ENCODE results near the gene RPLP2.

Gene RPLP2

DNA sequence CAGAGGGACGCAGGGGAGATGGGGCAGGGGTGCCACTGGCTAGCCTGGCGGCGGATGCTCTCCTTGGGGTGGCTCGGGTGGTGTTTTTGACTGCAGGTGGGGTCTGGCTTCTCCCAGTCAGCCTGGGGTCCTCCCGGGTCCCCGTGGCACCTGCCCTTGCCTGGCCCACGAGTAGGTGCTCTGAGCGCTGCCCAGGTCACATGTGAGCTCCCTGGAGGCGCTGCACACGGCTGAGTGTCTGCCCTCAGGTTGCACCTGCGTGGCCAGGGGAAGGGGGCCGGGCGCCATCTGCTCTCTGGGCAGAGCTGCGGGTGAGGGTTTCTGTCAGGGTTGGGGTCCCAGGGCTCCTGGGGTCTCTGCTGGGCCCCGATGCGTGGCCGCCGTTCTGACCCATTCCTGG is 38.1 kb downstream of the RPLP2 start:
- no peak overlapping the region for H3K4me3 ChIP-seq (ENCODE audit: low read depth, low read length)
- TF ChIP-seq, protein P1, sequence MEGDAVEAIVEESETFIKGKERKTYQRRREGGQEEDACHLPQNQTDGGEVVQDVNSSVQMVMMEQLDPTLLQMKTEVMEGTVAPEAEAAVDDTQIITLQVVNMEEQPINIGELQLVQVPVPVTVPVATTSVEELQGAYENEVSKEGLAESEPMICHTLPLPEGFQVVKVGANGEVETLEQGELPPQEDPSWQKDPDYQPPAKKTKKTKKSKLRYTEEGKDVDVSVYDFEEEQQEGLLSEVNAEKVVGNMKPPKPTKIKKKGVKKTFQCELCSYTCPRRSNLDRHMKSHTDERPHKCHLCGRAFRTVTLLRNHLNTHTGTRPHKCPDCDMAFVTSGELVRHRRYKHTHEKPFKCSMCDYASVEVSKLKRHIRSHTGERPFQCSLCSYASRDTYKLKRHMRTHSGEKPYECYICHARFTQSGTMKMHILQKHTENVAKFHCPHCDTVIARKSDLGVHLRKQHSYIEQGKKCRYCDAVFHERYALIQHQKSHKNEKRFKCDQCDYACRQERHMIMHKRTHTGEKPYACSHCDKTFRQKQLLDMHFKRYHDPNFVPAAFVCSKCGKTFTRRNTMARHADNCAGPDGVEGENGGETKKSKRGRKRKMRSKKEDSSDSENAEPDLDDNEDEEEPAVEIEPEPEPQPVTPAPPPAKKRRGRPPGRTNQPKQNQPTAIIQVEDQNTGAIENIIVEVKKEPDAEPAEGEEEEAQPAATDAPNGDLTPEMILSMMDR (IDR thresholded peaks at IDR 0.05; ENCODE audit: low read depth, low read length) = no peak

DNA sequence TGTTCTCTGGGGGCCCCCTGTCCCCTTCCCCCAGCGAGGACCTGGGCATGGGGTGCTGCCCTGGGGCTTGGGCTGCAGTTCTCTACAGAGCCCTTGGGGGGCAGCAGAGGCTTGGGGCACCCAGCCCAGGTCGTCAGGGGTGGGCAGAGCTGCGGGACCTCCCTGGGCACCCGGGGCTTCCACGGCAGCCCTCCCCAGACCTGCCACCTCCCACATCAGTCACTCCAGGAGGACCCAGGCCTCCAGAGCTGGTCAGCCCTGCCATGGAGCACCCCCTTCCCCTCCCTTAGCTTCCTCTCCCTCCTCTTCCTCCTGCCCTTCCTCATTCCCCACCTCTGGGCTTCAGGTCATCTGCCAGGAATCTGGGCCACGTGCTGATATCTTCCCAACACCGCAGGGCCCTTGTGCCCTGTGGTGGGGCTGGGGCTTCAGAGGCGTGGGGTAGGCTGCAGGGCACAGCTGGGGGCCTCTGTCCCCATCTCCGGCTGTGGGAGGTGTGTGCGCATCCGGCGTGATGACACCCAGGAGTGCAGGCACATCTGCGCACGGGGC is 38.7 kb downstream of the RPLP2 start:
- H3K4me3 ChIP-seq (ENCODE audit: low read depth, low read length) = no peak overlapping the region
- TF ChIP-seq, protein P1 (IDR thresholded peaks at IDR 0.05; ENCODE audit: low read depth, low read length) = peak; percentile 92

DNA sequence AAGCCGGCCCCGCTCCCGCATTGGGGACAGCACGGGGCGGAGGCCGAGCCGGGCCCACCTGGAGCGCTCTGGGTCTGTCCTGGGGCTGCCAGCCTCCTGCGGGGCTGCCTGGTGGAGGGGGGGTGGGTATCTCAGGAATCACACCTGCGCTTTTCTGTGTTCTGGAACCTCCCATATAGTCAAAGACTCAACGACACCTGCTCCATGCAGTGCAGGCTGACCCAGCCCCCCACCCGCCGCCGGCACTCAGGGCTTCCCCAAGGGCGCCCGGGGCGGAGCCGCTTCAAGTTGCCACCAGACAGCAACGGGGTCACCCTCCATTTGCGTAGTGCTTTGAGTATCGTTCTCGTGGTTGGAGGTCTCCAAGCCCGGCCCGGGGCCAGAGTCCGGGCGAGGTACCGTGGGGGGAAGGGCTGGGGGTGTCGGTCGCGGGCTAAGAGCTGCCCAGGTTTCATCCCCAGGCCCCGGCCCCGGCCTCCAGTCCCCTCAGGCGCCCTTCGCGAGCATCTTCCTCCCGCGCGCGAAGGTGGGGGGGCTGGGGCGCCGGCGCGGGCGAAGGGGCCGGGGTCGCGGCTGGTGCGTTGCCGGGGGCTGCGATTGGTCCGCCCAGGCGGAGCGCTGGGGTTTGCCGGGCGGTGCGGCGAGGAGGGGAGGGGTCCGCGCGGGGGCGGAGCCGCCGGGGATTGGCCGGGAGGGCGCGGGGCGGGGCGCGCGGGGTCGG is 39.5 kb downstream of the RPLP2 start:
- H3K4me3 ChIP-seq (ENCODE audit: low read depth, low read length) = peak overlapping the region; percentile 40
- TF ChIP-seq, protein P1 (IDR thresholded peaks at IDR 0.05; ENCODE audit: low read depth, low read length) = no peak

DNA sequence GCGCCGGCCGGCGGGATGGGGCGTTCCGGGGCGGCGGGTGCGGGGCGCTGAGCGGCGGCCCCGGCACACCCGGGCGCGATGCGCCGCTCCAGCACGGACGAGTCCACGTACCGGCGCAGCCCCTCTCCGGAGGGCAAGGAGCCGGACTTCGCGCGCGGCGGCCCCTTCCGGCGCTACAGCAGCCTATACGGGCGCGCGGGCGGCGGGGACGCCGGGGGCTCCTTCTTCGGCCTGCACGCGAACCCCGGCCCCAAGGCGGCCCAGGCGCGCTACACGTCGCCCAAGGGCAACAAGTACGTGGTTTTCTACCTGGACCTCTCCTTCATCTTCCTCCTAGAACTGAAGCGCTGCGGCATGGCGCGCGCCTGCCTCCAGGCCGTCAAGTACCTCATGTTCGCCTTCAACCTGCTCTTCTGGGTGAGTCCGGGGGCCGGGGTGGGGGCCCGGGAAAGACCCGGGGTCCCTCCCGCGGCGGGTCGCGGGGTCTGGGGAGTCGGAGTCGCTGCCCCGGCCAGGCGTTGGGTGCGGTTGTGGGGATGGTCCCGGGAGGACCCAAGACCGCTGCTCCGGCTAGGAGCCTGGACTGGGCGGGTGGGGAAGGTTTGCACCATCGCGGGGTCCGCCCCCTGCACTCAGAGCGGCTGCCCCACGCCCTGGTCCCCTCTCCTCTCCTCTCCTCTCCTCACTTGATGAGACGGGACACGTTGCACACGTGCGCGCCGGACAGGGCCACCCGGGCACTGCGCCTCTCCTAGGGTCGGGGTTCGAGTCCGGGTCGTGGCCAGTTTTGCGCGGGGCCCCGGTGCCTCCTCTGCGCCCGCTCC is 40.4 kb downstream of the RPLP2 start:
- peak overlapping the region; percentile 9; the same call in 1 of the 2 replicates for H3K4me3 ChIP-seq (ENCODE audit: low read depth, low read length)
- TF ChIP-seq, protein P1 (IDR thresholded peaks at IDR 0.05; ENCODE audit: low read depth, low read length) = no peak

DNA sequence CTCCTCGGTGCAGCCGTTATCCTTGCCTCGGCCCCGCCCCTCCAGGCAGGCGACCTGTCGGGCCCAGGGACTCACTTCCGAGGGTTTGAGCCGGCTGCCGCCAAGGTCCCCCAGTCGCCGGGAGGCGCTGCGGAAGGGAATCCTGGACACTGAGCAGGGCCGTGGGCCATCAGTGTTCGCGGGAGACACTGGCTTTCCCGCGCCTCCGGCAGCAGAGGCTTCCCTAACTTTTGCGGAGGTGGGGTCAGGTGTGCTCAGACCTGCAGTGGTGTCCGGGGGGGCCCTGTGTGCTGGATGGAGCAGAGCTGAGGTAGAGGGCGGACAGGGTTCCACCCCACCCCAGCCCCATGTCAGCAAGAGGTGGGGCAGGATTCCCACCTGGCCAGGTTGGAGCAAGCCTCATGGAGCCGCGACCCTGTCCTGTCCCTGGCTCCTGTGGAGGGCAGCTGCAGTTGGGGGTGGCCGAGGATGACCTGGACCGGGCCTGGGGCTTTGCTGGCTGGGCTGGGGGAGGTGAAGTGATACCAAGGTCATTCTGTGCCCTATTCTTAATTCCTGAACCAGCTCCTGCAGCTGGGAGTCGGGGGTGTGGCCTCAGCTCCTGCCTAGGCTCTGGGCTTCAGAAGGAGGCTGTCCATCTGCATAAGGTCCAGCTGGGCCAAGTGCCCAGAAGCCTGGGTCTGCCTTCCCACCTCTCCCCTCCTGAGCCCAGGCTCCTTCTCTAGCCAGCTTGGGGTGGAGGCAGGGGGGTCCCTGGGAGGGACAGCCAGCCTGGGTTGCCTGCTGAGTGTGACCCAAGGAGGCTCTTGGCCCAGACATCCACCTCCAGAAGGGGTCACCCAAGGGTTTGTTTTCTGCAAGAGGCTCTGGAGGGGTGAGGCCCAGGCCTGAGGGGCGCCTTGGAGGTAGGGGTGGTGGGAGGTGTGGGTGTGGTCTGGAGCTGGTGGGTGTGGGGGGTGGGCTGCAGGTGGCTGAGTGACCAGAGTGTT is 41.3 kb downstream of the RPLP2 start:
- H3K4me3 ChIP-seq (ENCODE audit: low read depth, low read length) = no peak overlapping the region
- TF ChIP-seq, protein P1 (IDR thresholded peaks at IDR 0.05; ENCODE audit: low read depth, low read length) = no peak

DNA sequence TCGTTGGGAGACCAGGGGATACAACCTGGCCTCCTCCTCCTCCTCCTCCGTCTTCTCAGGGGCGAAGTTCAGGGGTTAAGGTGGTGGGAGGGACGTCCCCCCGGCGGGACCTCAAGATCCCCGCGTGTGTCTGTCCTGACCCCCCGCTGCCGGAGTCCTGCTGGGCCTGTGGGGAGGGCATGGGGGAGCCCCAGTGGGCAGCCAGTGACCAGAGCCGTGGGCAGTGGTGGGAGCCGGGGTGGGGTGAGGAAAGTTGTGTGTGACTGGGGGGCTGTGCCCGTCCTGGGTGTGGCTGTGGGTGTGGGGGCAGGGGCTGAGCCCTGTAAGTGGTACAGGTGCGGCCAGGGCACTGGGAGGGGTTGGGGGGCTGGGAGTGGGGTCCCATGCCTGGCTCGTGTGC is 43.0 kb downstream of the RPLP2 start:
- TF ChIP-seq, protein P1 (IDR thresholded peaks at IDR 0.05; ENCODE audit: low read depth, low read length) = no peak
- H3K4me3 ChIP-seq (ENCODE audit: low read depth, low read length) = no peak overlapping the region

All from WI38 (cell line).